ENCODE results near the gene QRFP. TPM values are rescaled to one million over a fixed set of nuclear protein-coding genes. Genes with fewer than 3 reads are reported as not detected.
A peak's percentile ranks its signal among the peaks of the same experiment; 100 is the strongest.
"Not testable (repeated sequence)": the region's sequence is repeated elsewhere in the genome, so short reads cannot be mapped to it uniquely, and the experiment has no call there.

Gene QRFP
- polyA plus RNA-seq, 3 donors = 0.18 to 0.60 (median 0.21) TPM

GRCh38 chr9:130912932-130913598 is 16.5 kb upstream of the QRFP start:
- Histone ChIP-seq H3K9ac (ENCODE audit: insufficient read depth, low read length, poor library complexity, severe bottlenecking) (no peak overlapping the region), H3K4me1 (ENCODE audit: control insufficient read depth in 1 of 2, insufficient read depth in 2 of 2, low read length in 2 of 2) (no peaks in the 10 kb centered on the region), H3K4me3 (replicated peaks in 1 of 3; ENCODE audit: low read depth in 2 of 3, low read length in 3 of 3) (no peak overlapping the region), H3K4me2 (replicated peaks; ENCODE audit: extremely low read depth, low read length, poor library complexity, severe bottlenecking) (no peak overlapping the region), H3K27me3 (ENCODE audit: control insufficient read depth in 2 of 2, insufficient read depth in 2 of 2, low read length in 2 of 2) (no peaks in the 10 kb centered on the region), H3K27ac (ENCODE audit: low read depth in 1 of 2, low read length in 2 of 2) (no peak overlapping the region), H2AFZ (ENCODE audit: insufficient read depth, low read depth, low read length, poor library complexity, severe bottlenecking) (no peak overlapping the region), H4K20me1 (ENCODE audit: insufficient read depth, low read length) (no peaks in the 10 kb centered on the region), H3K9me3 (replicated peaks in 1 of 2; ENCODE audit: control insufficient read depth in 1 of 2, insufficient read depth in 1 of 2, low read length in 2 of 2) (no peaks in the 10 kb centered on the region), H3K79me2 (ENCODE audit: insufficient read depth, low read length) (no peaks in the 10 kb centered on the region), H3K36me3 (replicated peaks in 1 of 2; ENCODE audit: control insufficient read depth in 1 of 2, insufficient read depth in 2 of 2, low read length in 2 of 2) (no peaks in the 10 kb centered on the region)
- intact Hi-C loops (cut with micrococcal nuclease) = no loop called here
- Mint-ChIP-seq H3K36me3 (no peaks in the 10 kb centered on the region), H3K4me3 (no peak overlapping the region), H3K27ac (peak overlapping the region in 1 of 7 donors; percentile 70), H3K9me3 (no peaks in the 10 kb centered on the region), H3K4me1 (no peaks in the 10 kb centered on the region), H3K27me3 (ENCODE audit: low read depth in 3 of 3) (peaks cover 5 to 14% (median 7%) of the 10 kb centered on the region in 3 donors)
- TF ChIP-seq, protein P1, sequence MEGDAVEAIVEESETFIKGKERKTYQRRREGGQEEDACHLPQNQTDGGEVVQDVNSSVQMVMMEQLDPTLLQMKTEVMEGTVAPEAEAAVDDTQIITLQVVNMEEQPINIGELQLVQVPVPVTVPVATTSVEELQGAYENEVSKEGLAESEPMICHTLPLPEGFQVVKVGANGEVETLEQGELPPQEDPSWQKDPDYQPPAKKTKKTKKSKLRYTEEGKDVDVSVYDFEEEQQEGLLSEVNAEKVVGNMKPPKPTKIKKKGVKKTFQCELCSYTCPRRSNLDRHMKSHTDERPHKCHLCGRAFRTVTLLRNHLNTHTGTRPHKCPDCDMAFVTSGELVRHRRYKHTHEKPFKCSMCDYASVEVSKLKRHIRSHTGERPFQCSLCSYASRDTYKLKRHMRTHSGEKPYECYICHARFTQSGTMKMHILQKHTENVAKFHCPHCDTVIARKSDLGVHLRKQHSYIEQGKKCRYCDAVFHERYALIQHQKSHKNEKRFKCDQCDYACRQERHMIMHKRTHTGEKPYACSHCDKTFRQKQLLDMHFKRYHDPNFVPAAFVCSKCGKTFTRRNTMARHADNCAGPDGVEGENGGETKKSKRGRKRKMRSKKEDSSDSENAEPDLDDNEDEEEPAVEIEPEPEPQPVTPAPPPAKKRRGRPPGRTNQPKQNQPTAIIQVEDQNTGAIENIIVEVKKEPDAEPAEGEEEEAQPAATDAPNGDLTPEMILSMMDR (IDR thresholded peaks at IDR 0.05) = no peak
- 94% methylated on average over 35 of the region's 38 CpGs for WGBS (ENCODE audit: insufficient coverage)
- DNase-seq = no peak

GRCh38 chr9:130911254-130912049 is 14.8 kb upstream of the QRFP start:
- peaks cover 4 to 10% (median 9%) of the 10 kb centered on the region in 3 donors for H3K27me3 Mint-ChIP-seq (ENCODE audit: low read depth in 3 of 3)
- no peak overlapping the region for H3K4me3 ChIP-seq (replicated peaks in 1 of 3; ENCODE audit: low read depth in 2 of 3, low read length in 3 of 3)
- H3K79me2 ChIP-seq (ENCODE audit: insufficient read depth, low read length) = no peaks in the 10 kb centered on the region
- no peaks in the 10 kb centered on the region for H3K36me3 Mint-ChIP-seq
- H3K36me3 ChIP-seq (replicated peaks in 1 of 2; ENCODE audit: control insufficient read depth in 1 of 2, insufficient read depth in 2 of 2, low read length in 2 of 2) = no peaks in the 10 kb centered on the region
- no peaks in the 10 kb centered on the region for H3K9me3 ChIP-seq (replicated peaks in 1 of 2; ENCODE audit: control insufficient read depth in 1 of 2, insufficient read depth in 1 of 2, low read length in 2 of 2)
- H3K9ac ChIP-seq (ENCODE audit: insufficient read depth, low read length, poor library complexity, severe bottlenecking) = no peak overlapping the region
- no peaks in the 10 kb centered on the region for H3K27me3 ChIP-seq (ENCODE audit: control insufficient read depth in 2 of 2, insufficient read depth in 2 of 2, low read length in 2 of 2)
- no peak overlapping the region for H3K27ac Mint-ChIP-seq
- 90% methylated on average over 13 of the region's 26 CpGs for WGBS (ENCODE audit: insufficient coverage)
- H3K9me3 Mint-ChIP-seq = no peaks in the 10 kb centered on the region
- no peaks in the 10 kb centered on the region for H3K4me1 ChIP-seq (ENCODE audit: control insufficient read depth in 1 of 2, insufficient read depth in 2 of 2, low read length in 2 of 2)
- no peak for DNase-seq
- H4K20me1 ChIP-seq (ENCODE audit: insufficient read depth, low read length) = no peaks in the 10 kb centered on the region
- no peak overlapping the region for H3K27ac ChIP-seq (ENCODE audit: low read depth in 1 of 2, low read length in 2 of 2)
- intact Hi-C loops (cut with micrococcal nuclease) = no loop called here
- no peak overlapping the region for H3K4me3 Mint-ChIP-seq
- H3K4me2 ChIP-seq (replicated peaks; ENCODE audit: extremely low read depth, low read length, poor library complexity, severe bottlenecking) = no peak overlapping the region
- no peak overlapping the region for H2AFZ ChIP-seq (ENCODE audit: insufficient read depth, low read depth, low read length, poor library complexity, severe bottlenecking)
- H3K4me1 Mint-ChIP-seq = no peaks in the 10 kb centered on the region
- TF ChIP-seq, protein P1 (IDR thresholded peaks at IDR 0.05) = no peak

GRCh38 chr9:130910670-130911069 is 14.1 kb upstream of the QRFP start:
- H3K79me2 ChIP-seq (ENCODE audit: insufficient read depth, low read length); H3K27ac Mint-ChIP-seq; intact Hi-C loops (cut with micrococcal nuclease); H4K20me1 ChIP-seq (ENCODE audit: insufficient read depth, low read length); H3K27me3 ChIP-seq (ENCODE audit: control insufficient read depth in 2 of 2, insufficient read depth in 2 of 2, low read length in 2 of 2); H3K9me3 ChIP-seq (replicated peaks in 1 of 2; ENCODE audit: control insufficient read depth in 1 of 2, insufficient read depth in 1 of 2, low read length in 2 of 2); H3K4me2 ChIP-seq (replicated peaks; ENCODE audit: extremely low read depth, low read length, poor library complexity, severe bottlenecking); DNase-seq; H3K36me3 Mint-ChIP-seq; H3K9me3 Mint-ChIP-seq; H3K4me3 ChIP-seq (replicated peaks in 1 of 3; ENCODE audit: low read depth in 2 of 3, low read length in 3 of 3); H3K9ac ChIP-seq (ENCODE audit: insufficient read depth, low read length, poor library complexity, severe bottlenecking); H3K4me1 Mint-ChIP-seq; H3K36me3 ChIP-seq (replicated peaks in 1 of 2; ENCODE audit: control insufficient read depth in 1 of 2, insufficient read depth in 2 of 2, low read length in 2 of 2); H2AFZ ChIP-seq (ENCODE audit: insufficient read depth, low read depth, low read length, poor library complexity, severe bottlenecking); H3K4me1 ChIP-seq (ENCODE audit: control insufficient read depth in 1 of 2, insufficient read depth in 2 of 2, low read length in 2 of 2); H3K27ac ChIP-seq (ENCODE audit: low read depth in 1 of 2, low read length in 2 of 2); H3K4me3 Mint-ChIP-seq: not testable (repeated sequence)
- H3K27me3 Mint-ChIP-seq (ENCODE audit: low read depth in 3 of 3) = peaks cover 7 to 10% (median 8%) of the 10 kb centered on the region in 3 donors
- no CpG with 5 or more reads among the region's 1 CpG for WGBS (ENCODE audit: insufficient coverage)

All from CD14-positive monocyte (primary cell).